ENCODE data around the gene FAM13A.

Gene FAM13A

DNA sequence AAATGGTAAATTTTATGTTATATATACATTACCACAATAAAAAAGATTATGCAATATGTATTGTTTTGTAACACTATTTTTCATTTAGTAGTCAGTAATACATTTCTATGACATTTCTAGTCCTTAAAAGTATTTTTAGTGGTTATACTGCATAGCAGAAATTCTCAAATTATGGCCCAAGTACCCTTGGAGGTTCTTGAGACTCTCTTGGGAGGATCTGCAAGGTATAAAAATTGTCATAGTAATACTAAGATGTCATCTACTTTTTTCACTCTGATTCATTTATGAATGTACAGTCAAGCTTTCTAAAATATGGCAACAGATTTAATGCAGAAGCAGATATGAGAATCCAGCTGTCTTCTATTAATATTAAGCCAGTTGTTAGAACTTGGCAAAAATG lies 220.8 kb downstream of the FAM13A start:
- TF ChIP-seq GABPA (IDR thresholded peaks at IDR 0.05; ENCODE audit: low read depth) (no peak), REST (IDR thresholded peaks at IDR 0.05; ENCODE audit: insufficient replicate concordance, low read depth) (no peak), POLR2AphosphoS5 (IDR thresholded peaks at IDR 0.05; ENCODE audit: low read depth) (no peak), CTCF (IDR thresholded peaks at IDR 0.05; ENCODE audit: insufficient read depth, low read length) (no peak), SPI1 (IDR thresholded peaks at IDR 0.05; ENCODE audit: borderline replicate concordance, low read depth) (no peak)
- no peak for DNase-seq (ENCODE audit: low read depth in 1 of 2, low spot score in 1 of 2)
- H3K27me3 ChIP-seq (ENCODE audit: insufficient read depth, poor library complexity, severe bottlenecking) = no peaks in the 10 kb centered on the region
- H3K4me3 ChIP-seq (replicated peaks; ENCODE audit: insufficient read depth, low read length) = no peak overlapping the region
- H3K27ac ChIP-seq (replicated peaks) = no peak overlapping the region

DNA sequence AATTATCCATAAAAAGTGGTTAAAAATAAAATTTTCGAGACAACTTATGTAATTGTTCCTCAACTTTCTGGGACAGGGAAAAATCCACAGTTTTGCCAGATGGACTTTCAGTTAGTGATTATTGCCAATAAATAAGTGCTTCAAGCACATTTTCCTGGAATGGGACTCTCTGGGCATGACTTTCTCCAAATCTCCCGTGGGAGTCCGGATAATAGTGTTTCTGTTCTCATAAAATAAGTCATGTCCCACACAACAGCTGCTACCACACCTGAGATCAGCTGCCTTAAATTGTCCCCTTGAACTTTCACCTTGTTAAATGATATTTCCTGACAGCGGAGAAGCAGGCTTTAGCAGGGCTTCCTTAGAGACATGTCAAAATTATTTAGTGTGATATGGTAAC lies 226.0 kb downstream of the FAM13A start:
- TF ChIP-seq CTCF (IDR thresholded peaks at IDR 0.05; ENCODE audit: insufficient read depth, low read length) (no peak), SPI1 (IDR thresholded peaks at IDR 0.05; ENCODE audit: borderline replicate concordance, low read depth) (no peak), POLR2AphosphoS5 (IDR thresholded peaks at IDR 0.05; ENCODE audit: low read depth) (no peak), REST (IDR thresholded peaks at IDR 0.05; ENCODE audit: insufficient replicate concordance, low read depth) (no peak), GABPA (IDR thresholded peaks at IDR 0.05; ENCODE audit: low read depth) (no peak)

DNA sequence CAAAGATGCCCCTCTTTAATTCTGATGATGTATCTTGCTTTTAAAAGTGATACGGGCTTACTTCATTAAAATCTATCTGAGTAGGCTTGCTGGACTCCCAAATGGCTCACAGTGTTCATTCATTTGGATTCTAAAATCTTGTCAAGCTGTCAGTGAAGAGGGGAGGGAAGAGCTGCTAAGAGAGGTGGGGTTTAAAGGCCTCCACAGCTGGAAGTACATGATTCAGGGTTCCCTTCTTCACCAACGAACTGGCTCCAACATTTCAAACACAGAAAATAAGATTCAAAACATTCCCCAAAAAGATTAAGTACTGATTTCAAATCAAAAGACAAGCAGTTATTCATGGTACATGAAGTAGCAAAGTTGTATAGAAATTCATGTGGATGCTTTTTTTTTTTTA lies 226.4 kb downstream of the FAM13A start:
- no peak for TF ChIP-seq SPI1 (IDR thresholded peaks at IDR 0.05; ENCODE audit: borderline replicate concordance, low read depth)
- TF ChIP-seq REST (IDR thresholded peaks at IDR 0.05; ENCODE audit: insufficient replicate concordance, low read depth) = no peak
- no peak for TF ChIP-seq GABPA (IDR thresholded peaks at IDR 0.05; ENCODE audit: low read depth)
- TF ChIP-seq CTCF (IDR thresholded peaks at IDR 0.05; ENCODE audit: insufficient read depth, low read length) = no peak
- TF ChIP-seq POLR2AphosphoS5 (IDR thresholded peaks at IDR 0.05; ENCODE audit: low read depth) = no peak
- H3K4me3 ChIP-seq (replicated peaks; ENCODE audit: insufficient read depth, low read length) = no peak overlapping the region
- H3K27me3 ChIP-seq (ENCODE audit: insufficient read depth, poor library complexity, severe bottlenecking) = no peaks in the 10 kb centered on the region
- no peak for DNase-seq (ENCODE audit: low read depth in 1 of 2, low spot score in 1 of 2)
- H3K27ac ChIP-seq (replicated peaks) = no peak overlapping the region

More for the DNA sequence above, 226.0 kb downstream of the FAM13A start:
- Histone ChIP-seq H3K27ac (replicated peaks) (no peak overlapping the region), H3K4me3 (replicated peaks; ENCODE audit: insufficient read depth, low read length) (no peak overlapping the region), H3K27me3 (ENCODE audit: insufficient read depth, poor library complexity, severe bottlenecking) (no peaks in the 10 kb centered on the region)
- DNase-seq (ENCODE audit: low read depth in 1 of 2, low spot score in 1 of 2) = no peak

Measured in HL-60 (cell line).